Activated CD8-positive, alpha-beta memory T cell treated with anti-CD3 and anti-CD28 coated beads for 36 hours (primary cell): ENCODE measurements around the gene FCGBP. TPM values are rescaled to one million over a fixed set of nuclear protein-coding genes. Genes with fewer than 3 reads are reported as not detected.

Source experiments
- CTCF ChIA-PET: fragments of 350-600 bp; sonication (Branson Sonifier 250); formaldehyde crosslinking; loops from one replicate; lab custom pipeline; 2021; ENCODE audit warnings: antibody characterized with exemption; lab: Charles Lee
- POLR2A ChIA-PET: fragments of 350-600 bp; sonication (Branson Sonifier 250); formaldehyde crosslinking; loops from one replicate; lab custom pipeline; 2021; ENCODE audit warnings: antibody characterized with exemption; lab: Charles Lee
- total RNA-seq, 2 experiments: library from RNA; stranded (reverse); gene quantifications; one replicate each; pipeline ENCODE4 v1.2.3, GENCODE V29; 2021

FCGBP gene
- total RNA-seq, 2 experiments from 2014 or later, result 1.5 to 2.1 TPM

GRCh38 chr19:39927524-39928356, 6.7 kb downstream of the FCGBP start:
- ChIA-PET POLR2A (interaction anchor here (1.0 kb wide), 1 partner anchor 43 kb away, joined by 3 read pairs; the partner anchor contains the start of gene PSMC4), CTCF (no interaction called here)

- ChIA-PET POLR2A (no interaction called here), CTCF (no interaction called here)
Observed at GRCh38 chr19:39927076-39927475, 7.4 kb downstream of the FCGBP start.

DNA sequence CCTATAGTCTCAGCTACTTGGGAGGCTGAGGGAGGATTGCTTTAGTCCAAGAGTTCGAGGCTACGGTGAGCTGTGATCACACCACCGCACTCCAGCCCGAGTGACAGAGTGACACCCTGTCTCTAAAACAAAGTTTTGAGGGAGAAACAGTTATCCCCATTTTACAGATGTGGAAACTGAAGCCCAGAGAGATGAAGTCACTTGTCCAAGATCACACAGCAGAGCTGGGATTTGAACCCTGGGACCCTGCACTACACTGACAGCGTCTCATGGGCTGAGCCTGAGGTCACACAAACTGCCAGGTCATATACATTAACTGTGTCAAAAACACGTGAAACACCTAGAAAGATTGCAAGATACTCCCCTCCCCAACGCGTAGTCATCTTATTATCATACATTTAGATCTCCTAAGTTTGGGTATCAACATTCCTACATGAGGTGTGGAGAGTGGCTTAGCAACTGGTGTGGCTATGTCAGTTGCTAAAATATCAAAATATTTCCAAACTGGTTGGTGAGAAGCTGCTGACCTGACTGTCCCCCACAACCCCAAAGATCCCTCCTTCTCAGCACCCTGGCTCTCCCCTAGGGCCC, 8.2 kb downstream of the FCGBP start:
- ChIA-PET CTCF (interaction anchor here (0.5 kb wide), 1 partner anchor 14 kb away, joined by 3 read pairs; no protein-coding TSS in a partner anchor), POLR2A (no interaction called here)

- ChIA-PET POLR2A (no interaction called here), CTCF (no interaction called here)
Observed at GRCh38 chr19:39924952-39925351, 9.5 kb downstream of the FCGBP start.

DNA sequence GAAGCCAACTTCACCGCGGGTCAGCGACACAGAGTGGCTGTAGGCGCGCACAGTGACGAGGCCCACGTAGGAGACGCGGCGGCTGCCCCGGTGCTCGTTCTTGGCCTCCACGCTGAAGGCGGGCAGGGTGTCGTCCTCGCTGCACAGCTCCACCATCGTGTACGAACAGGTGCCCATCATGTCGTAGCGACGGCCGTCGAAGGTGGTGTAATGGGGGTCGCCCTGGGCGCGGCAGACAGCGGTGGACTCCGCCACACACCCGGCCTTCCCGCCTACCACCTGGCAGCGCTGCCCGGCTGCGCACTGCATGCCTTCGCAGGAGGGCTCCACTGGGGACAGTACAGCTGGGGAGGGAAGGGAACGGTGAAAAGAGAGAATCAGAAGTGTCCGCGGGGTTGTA, 10.0 kb downstream of the FCGBP start:
- ChIA-PET CTCF (no interaction called here), POLR2A (no interaction called here)

DNA sequence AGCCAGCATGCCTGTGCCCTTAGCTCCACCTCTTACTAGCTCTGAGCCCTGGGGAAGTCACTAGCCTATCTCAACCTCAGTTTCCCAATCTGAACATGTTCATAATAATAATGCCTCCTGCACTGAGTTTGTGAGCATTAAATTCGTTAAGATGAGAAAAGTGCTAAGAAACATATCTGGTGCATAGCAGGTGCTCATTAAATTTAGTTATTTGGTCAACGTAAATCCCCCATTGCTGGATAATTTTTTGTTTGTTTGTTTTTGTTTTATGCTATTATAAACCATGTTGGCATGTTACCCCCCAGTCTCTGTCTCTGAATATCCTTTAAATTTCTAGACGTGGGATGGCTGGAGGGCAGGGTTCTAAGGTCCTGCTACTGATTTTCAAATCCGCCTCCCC, 10.6 kb downstream of the FCGBP start:
- ChIA-PET POLR2A (no interaction called here), CTCF (no interaction called here)

DNA sequence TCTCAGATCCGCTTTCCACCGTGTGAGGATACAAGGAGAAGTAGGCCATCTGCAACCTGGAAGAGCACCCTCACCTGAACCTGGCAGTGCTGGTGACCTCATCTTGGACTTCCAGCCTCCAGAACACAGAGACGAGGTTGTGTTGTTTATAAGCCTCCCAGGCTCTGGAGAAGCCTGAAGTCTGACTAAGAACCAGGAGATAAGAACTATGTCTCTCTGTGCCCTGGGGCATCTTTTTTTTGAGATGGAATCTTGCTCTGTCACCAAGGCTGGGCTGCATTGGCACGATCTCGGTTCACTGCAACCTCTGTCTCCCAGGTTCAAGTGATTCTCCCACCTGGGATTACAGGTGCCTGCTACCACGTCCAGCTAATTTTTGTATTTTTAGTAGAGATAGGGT, 14.5 kb downstream of the FCGBP start:
- CTCF ChIA-PET, result interaction anchor here (1.5 kb wide), 1 partner anchor 50 kb away, joined by 4 read pairs; no protein-coding TSS in a partner anchor
- POLR2A ChIA-PET, result no interaction called here

- CTCF ChIA-PET, result no interaction called here
- POLR2A ChIA-PET, result no interaction called here
Observed at GRCh38 chr19:39918183-39918651, 16.2 kb downstream of the FCGBP start.

DNA sequence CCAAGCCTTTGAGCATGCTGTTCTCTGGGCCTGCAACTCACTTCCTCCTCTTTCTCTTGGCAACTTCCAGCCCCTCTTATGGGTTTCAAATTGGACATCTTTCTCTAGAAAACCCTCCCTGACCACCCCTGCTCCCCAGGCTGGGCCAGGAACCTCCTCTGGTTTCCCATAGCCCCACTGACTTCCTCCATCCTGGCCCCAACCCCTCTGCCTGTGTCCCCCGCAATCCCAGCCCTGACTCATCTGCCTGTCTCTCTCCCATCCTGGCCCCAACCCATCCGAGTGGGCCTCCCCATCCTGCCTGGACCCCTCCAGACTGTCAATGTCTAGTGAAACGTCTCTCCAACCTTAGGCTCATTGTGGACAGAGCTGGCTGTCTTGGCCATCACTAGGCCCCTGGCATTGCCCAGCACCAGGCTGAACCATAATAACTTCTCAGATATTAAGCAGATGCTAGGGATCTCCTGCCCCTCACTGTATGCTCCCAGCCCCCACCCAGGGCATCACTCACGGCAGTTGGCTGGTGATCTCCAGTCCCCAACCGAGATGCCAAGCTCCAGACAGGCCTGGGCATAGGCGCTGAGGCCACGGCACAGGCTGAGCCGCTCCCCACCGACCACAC, 16.8 kb downstream of the FCGBP start:
- ChIA-PET CTCF (no interaction called here), POLR2A (no interaction called here)

- ChIA-PET POLR2A (no interaction called here), CTCF (no interaction called here)
Observed at GRCh38 chr19:39916851-39917396, 17.5 kb downstream of the FCGBP start.

- POLR2A ChIA-PET, result no interaction called here
- CTCF ChIA-PET, result no interaction called here
Observed at GRCh38 chr19:39916236-39916635, 18.2 kb downstream of the FCGBP start.

DNA sequence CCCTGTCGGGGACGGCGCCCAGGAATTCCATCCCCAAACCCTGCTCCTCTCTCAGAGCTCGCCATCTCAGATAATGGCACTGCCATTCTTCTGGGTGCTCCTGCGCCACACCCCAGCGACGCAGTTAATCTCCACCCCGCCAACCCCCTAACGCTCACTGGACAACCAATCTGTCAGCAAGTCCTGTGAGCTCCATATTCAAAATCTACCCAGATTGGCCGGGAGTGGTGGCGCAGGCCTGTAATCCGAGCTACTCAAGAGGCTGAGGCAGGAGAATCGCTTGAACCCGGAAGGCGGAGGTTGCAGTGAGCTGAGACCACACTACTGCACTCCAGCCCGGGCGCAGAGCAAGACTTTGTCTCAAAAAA, 18.6 kb downstream of the FCGBP start:
- ChIA-PET POLR2A (no interaction called here), CTCF (no interaction called here)

GRCh38 chr19:39915101-39915847, 19.2 kb downstream of the FCGBP start:
- ChIA-PET POLR2A (no interaction called here), CTCF (no interaction called here)

GRCh38 chr19:39913682-39914333, 20.6 kb downstream of the FCGBP start:
- POLR2A ChIA-PET, result no interaction called here
- CTCF ChIA-PET, result no interaction called here

- ChIA-PET CTCF (no interaction called here), POLR2A (no interaction called here)
Observed at GRCh38 chr19:39908803-39909202, 25.6 kb downstream of the FCGBP start.

GRCh38 chr19:39906820-39907611, 27.4 kb downstream of the FCGBP start:
- POLR2A ChIA-PET, result interaction anchor here (0.6 kb wide), 1 partner anchor 28 kb away, joined by 10 read pairs; no protein-coding TSS in a partner anchor

GRCh38 chr19:39906283-39906682, 28.2 kb downstream of the FCGBP start:
- ChIA-PET CTCF (interaction anchor here (1.7 kb wide), 1 partner anchor 64 kb away, joined by 10 read pairs; the partner anchor contains the start of gene PSMC4), POLR2A (no interaction called here)

More at GRCh38 chr19:39906820-39907611, 27.4 kb downstream of the FCGBP start:
- CTCF ChIA-PET, result interaction anchor here (0.6 to 1.7 kb wide), 3 partner anchors 64 to 355 kb away, joined by 3 to 10 read pairs (median 3); partner anchors contain the start of gene PSMC4
